ENCODE data around the gene LAMA1. TPM values are rescaled to one million over a fixed set of nuclear protein-coding genes. Genes with fewer than 3 reads are reported as not detected.

Gene LAMA1
- total RNA-seq, 4 donors from 2014 or later, result 0.83 to 3.2 (median 1.4) TPM

GRCh38 chr18:7011142-7011541 is 106.5 kb downstream of the LAMA1 start:
- no peaks in the 10 kb centered on the region for H3K27me3 ChIP-seq
- H3K4me3 ChIP-seq, result no peak overlapping the region
- DNase-seq (ENCODE audit: low spot score in 2 of 2), result no peak
- 89% methylated on average over 19 of the region's 19 CpGs for WGBS
- TF ChIP-seq POLR2AphosphoS5 (IDR thresholded peaks at IDR 0.05) (no peak), CTCF (IDR thresholded peaks at IDR 0.05) (no peak), POLR2A (IDR thresholded peaks at IDR 0.05) (no peak), EP300 (IDR thresholded peaks at IDR 0.05) (no peak)
- no peaks in the 10 kb centered on the region for H3K9me3 ChIP-seq
- H3K4me1 ChIP-seq, result no peaks in the 10 kb centered on the region
- no peak overlapping the region for H3K27ac ChIP-seq
- H3K36me3 ChIP-seq, result no peaks in the 10 kb centered on the region

- WGBS, result 94% methylated on average over 6 of the region's 6 CpGs
These were observed 113.6 kb downstream of the LAMA1 start for GRCh38 chr18:7004009-7004408.

GRCh38 chr18:7002107-7002506 is 115.5 kb downstream of the LAMA1 start:
- Histone ChIP-seq H3K4me1 (no peaks in the 10 kb centered on the region), H3K9me3 (no peaks in the 10 kb centered on the region), H3K4me3 (no peak overlapping the region), H3K36me3 (no peaks in the 10 kb centered on the region), H3K27me3 (no peaks in the 10 kb centered on the region), H3K27ac (no peak overlapping the region)
- WGBS, result 61% methylated on average over 3 of the region's 3 CpGs
- no peak for DNase-seq (ENCODE audit: low spot score in 2 of 2)
- TF ChIP-seq POLR2A (IDR thresholded peaks at IDR 0.05) (no peak), CTCF (IDR thresholded peaks at IDR 0.05) (no peak), EP300 (IDR thresholded peaks at IDR 0.05) (no peak), POLR2AphosphoS5 (IDR thresholded peaks at IDR 0.05) (no peak)

More at GRCh38 chr18:7004009-7004408, 113.6 kb downstream of the LAMA1 start:
- H3K36me3 ChIP-seq, result no peaks in the 10 kb centered on the region
- no peak overlapping the region for H3K4me3 ChIP-seq
- no peaks in the 10 kb centered on the region for H3K9me3 ChIP-seq
- H3K27ac ChIP-seq, result no peak overlapping the region
- TF ChIP-seq CTCF (IDR thresholded peaks at IDR 0.05) (no peak), POLR2AphosphoS5 (IDR thresholded peaks at IDR 0.05) (no peak)
- no peaks in the 10 kb centered on the region for H3K27me3 ChIP-seq
- no peaks in the 10 kb centered on the region for H3K4me1 ChIP-seq
- no peak for DNase-seq (ENCODE audit: low spot score in 2 of 2)

GRCh38 chr18:7000484-7001096 is 117.0 kb downstream of the LAMA1 start:
- DNase-seq (ENCODE audit: low spot score in 2 of 2), result no peak
- Histone ChIP-seq H3K27me3 (no peaks in the 10 kb centered on the region), H3K36me3 (no peaks in the 10 kb centered on the region), H3K4me3 (no peak overlapping the region), H3K9me3 (no peaks in the 10 kb centered on the region), H3K4me1 (peaks cover under 1% of the 10 kb centered on the region), H3K27ac (no peak overlapping the region)
- TF ChIP-seq POLR2AphosphoS5 (IDR thresholded peaks at IDR 0.05), result no peak
- no peak for TF ChIP-seq EP300 (IDR thresholded peaks at IDR 0.05)
- no peak for TF ChIP-seq POLR2A (IDR thresholded peaks at IDR 0.05)
- peak in 1 of 2 donors; percentile 37 for TF ChIP-seq CTCF (IDR thresholded peaks at IDR 0.05)
- 25% methylated on average over 9 of the region's 9 CpGs for WGBS

- Histone ChIP-seq H3K36me3 (no peaks in the 10 kb centered on the region), H3K27ac (no peak overlapping the region), H3K4me1 (peaks cover 19% of the 10 kb centered on the region), H3K27me3 (no peaks in the 10 kb centered on the region), H3K4me3 (no peak overlapping the region), H3K9me3 (no peaks in the 10 kb centered on the region)
- no peak for DNase-seq (ENCODE audit: low spot score in 2 of 2)
- 73% methylated on average over 8 of the region's 8 CpGs for WGBS
- no peak for TF ChIP-seq EP300 (IDR thresholded peaks at IDR 0.05)
- no peak for TF ChIP-seq POLR2AphosphoS5 (IDR thresholded peaks at IDR 0.05)
- no peak for TF ChIP-seq POLR2A (IDR thresholded peaks at IDR 0.05)
- TF ChIP-seq CTCF (IDR thresholded peaks at IDR 0.05), result no peak
These were observed 119.8 kb downstream of the LAMA1 start for GRCh38 chr18:6997808-6998207.
